Activated CD4-positive, alpha-beta T cell treated with anti-CD3 and anti-CD28 coated beads, Interleukin-2, amount 50 U/mL, for 48 hours (primary cell): Measurements from ENCODE around the gene TTLL11.
"Not testable (repeated sequence)": the region's sequence is repeated elsewhere in the genome, so short reads cannot be mapped to it uniquely, and the experiment has no call there.

Experiments used
- DNase-seq, 2 experiments: peaks; one replicate each; pipeline ENCODE4 v3.0.0-alpha.2; 2020

TTLL11 gene

GRCh38 chr9:121896545-121896943, 196.6 kb downstream of the TTLL11 start:
- DNase-seq: no peak

DNA sequence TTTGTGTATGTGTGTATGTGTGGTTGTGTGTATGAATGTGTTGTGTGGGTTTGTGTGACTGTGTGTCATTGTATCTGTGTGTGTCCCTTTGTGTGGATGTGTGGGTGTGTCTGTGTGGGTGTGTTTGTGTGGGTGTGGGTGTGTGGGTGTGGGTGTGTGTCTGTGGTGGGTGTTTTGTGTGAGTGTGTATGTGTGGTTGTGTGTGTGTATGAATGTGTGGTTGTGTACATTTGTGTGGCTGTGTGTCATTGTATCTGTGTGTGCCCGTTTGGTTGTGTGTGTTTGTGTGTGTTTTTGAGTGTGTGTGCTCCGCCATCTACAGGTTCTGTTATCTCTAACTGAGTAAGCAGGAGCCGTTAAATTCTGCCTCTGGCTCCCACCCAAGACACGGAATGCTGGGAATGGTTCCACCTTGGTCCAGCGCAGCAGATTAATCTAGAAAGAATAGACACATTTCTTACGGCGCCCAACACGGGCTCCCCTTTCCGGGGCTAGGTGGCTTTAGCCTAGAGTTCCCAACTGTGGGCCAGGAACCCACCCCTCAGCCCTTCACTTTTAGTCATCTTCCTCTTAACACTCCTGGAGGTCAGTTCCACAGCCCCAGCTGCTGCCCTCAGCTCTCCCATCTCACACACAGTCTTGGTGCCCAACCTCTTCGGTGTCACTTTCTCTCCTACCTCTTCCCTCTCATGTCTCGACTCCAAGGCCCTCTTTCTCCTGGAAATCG, 197.1 kb downstream of the TTLL11 start:
- no peak for DNase-seq

- no peak for DNase-seq
Measured at GRCh38 chr9:121895358-121895757, 197.8 kb downstream of the TTLL11 start.

- not testable (repeated sequence) for DNase-seq
Measured at GRCh38 chr9:121894380-121894779, 198.7 kb downstream of the TTLL11 start.

GRCh38 chr9:121893786-121894185, 199.3 kb downstream of the TTLL11 start:
- no peak for DNase-seq

GRCh38 chr9:121892706-121893105, 200.4 kb downstream of the TTLL11 start:
- no peak for DNase-seq

GRCh38 chr9:121890746-121891145, 202.4 kb downstream of the TTLL11 start:
- DNase-seq: no peak

- DNase-seq: no peak
Measured at GRCh38 chr9:121889990-121890563, 203.0 kb downstream of the TTLL11 start.

DNA sequence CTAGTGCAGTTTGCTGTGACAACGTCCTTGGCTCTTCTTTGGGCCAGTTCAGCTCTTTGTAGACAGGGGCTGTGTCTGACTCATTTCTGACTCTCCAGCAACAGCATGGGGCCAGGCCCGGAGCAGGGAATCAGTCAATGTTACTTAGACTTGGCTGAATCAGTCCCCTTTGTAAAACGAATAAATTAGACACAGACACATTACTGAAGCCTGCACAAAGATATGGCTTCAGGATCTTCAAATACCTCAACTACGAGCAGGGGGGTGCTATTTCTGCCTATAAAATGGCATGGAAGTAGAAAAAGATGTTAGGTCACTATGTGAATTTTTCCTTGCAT, 204.7 kb downstream of the TTLL11 start:
- DNase-seq: no peak

- no peak for DNase-seq
Measured at GRCh38 chr9:121887553-121888437, 205.3 kb downstream of the TTLL11 start.

GRCh38 chr9:121886759-121887485, 206.2 kb downstream of the TTLL11 start:
- DNase-seq: peak; percentile 11 to 23

- no peak for DNase-seq
Measured at GRCh38 chr9:121885345-121885901, 207.7 kb downstream of the TTLL11 start.

- no peak for DNase-seq
Measured at GRCh38 chr9:121884057-121884541, 209.0 kb downstream of the TTLL11 start.

- no peak for DNase-seq
Measured at GRCh38 chr9:121883281-121884056, 209.6 kb downstream of the TTLL11 start.

- no peak for DNase-seq
Measured at GRCh38 chr9:121881920-121882500, 211.1 kb downstream of the TTLL11 start.

GRCh38 chr9:121880343-121880898, 212.7 kb downstream of the TTLL11 start:
- no peak for DNase-seq

DNA sequence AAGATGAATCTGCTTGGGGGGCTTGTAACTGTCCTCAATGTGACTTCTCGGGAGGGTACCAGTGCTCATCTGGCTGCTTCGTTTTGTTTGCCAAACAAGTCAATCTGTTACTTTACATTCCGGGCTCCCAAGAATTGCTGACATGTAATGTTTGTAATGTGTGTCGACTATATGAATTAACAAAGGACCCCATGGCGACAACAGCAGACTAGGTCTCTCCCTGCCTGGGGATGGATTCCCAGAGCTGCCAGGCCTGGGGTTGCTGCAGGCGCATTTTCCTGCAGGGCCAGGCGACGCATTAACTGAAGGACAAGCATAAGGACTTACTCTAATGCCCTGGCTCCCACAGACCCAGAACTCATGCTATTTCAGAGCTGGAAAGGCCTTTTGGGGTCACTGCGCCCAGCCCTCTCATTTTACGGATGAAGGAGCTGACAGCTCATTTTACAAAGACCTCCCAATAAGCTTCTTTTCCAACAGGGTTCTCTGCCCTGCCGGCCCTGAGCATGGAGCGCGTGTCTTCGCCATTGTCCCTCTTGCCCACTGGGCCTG, 214.8 kb downstream of the TTLL11 start:
- no peak for DNase-seq

DNA sequence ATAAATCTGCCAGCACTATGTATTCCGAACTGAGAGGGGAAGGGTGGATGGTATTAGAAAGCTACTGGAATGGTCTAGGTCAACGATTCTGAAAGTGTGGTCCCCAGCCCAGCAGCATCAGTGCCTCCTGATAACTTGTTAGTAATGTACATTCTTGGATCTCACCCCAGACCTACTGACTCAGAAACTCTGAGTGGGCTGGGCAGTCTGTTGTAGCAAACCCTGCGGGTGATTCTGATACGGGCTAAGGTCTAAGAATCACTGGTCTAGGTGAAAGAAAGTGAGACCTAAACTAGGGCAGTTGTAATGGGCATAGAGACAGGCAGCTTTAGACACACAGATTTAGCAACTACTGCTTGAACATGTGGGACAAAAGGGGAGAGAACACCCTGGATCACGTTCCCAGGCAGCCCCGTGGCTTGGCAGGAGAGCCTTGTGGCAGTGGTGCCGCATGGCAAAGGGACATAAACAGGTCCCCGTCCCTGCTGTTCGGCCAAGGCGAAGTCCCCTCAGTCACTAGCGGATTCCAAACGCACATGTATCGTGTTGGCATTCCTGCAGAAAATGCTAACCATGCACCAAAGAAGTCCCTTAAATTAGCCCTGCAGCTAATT, 216.3 kb downstream of the TTLL11 start:
- DNase-seq: no peak

- DNase-seq: no peak
Measured at GRCh38 chr9:121876255-121876654, 216.9 kb downstream of the TTLL11 start.

DNA sequence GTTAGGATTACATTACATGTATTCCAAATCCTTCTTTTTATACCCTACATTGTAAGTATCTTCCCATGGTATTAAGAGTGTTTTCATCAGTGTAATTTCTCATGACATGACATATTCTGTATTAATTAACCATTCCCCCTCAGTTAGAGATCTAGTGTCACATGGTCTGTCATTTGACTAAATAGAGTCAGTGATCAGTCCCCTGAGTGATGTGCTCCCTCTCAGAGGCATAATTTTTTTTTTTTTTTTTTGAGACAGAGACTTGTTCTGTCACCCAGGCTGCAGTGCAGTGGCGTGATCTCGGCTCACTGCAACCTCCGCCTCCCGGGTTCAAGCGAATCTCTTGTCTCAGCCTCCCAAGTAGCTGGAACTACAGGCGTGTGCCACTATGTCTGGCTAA, 218.6 kb downstream of the TTLL11 start:
- DNase-seq: no peak
